ENCODE data around the gene IQSEC1.

DNA sequence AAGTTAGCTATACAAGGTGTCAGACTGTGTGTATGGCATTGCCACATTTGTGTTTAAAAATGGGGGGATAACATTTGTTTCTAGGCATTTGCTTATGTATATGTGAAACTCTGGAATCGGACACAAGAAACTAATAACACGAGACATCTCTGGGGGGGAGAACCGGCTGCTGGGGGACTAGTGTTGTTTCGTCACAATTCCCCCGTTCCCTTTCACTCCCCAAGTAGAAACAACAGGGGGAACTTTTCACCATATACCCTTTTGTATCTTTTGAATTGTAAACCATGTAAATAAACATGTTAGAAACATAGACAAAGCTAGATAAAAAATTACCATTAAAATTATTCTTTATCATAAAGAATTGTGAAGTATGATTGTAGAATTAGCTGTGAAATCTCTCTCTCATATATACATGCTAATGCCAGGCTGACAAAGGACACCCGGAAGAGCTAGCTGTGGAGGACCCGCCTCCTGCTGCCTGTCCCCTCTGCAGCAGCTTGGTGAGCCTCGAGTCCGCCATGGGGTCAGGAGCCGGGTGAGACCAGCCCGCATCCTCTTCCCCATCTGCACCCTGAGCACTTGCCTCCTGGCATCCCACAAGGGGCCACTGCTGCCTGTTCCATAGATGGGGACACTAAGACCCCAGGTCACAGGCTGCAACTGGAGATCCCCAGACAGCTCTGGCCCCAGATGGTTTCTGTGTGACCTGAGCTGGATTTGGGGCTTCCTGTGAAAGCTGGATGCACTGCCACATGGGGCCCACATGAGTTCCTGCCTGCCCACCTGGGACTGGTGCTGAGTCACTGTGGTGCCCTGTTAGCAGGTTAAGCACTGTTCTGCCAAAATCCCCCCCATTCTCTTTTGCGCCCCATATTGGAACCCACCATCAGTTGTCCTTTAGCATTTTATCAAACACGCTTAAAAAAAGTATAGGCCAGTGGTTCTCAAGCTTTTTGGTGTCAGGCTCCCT is 91.6 kb downstream of the IQSEC1 start:
- TF ChIP-seq POLR2AphosphoS5 (IDR thresholded peaks at IDR 0.05) (no peak), CTCF (IDR thresholded peaks at IDR 0.05) (no peak)
